Astrocyte (in vitro differentiated cells and primary cell): ENCODE data around the gene PRR15. TPM values are rescaled to one million over a fixed set of nuclear protein-coding genes. Genes with fewer than 3 reads are reported as not detected.

Experiments
- DNase-seq: peaks from one replicate; pipeline ENCODE4 v3.0.0-alpha.2; 2010; ENCODE audit warnings: low read depth
- FAIRE-seq: peaks from 2 replicates; lab custom pipeline; 2011; peaks lifted over from hg19 to GRCh38; lab: Jason Lieb, UNC
- H2AFZ ChIP-seq: 2 replicates; pipeline ENCODE4 v1.6.0; 2012; ENCODE audit warnings: low read depth, low read length, inconsistent platforms
- H3K27ac ChIP-seq: 2 replicates; pipeline ENCODE4 v1.5.1; 2011; ENCODE audit warnings: low read depth, low read length, inconsistent platforms
- H3K27me3 ChIP-seq: 2 replicates; pipeline ENCODE4 v1.6.0; 2011; ENCODE audit warnings: low read length, inconsistent platforms; ENCODE audit not compliant: insufficient read depth
- H3K36me3 ChIP-seq: 2 replicates; pipeline ENCODE4 v1.5.1; 2011; ENCODE audit warnings: low read length, inconsistent platforms; ENCODE audit not compliant: insufficient read depth
- H3K4me1 ChIP-seq: 2 replicates; pipeline ENCODE4 v1.5.1; 2011; ENCODE audit warnings: low read length, inconsistent platforms; ENCODE audit not compliant: insufficient read depth
- H3K4me2 ChIP-seq: 2 replicates; pipeline ENCODE4 v1.6.0; 2012; ENCODE audit warnings: low read length, inconsistent platforms
- H3K4me3 ChIP-seq: 2 replicates; pipeline ENCODE4 v1.5.1; 2011; ENCODE audit warnings: low read depth, mild to moderate bottlenecking, low read length, inconsistent platforms; ENCODE audit not compliant: insufficient read depth
- H3K79me2 ChIP-seq: 2 replicates; pipeline ENCODE4 v1.6.0; 2012; ENCODE audit warnings: mild to moderate bottlenecking, low read length, inconsistent platforms; ENCODE audit not compliant: insufficient read depth
- H3K9ac ChIP-seq: 2 replicates; pipeline ENCODE4 v1.6.0; 2012; ENCODE audit warnings: mild to moderate bottlenecking, low read length, inconsistent platforms
- H3K9me3 ChIP-seq: 2 replicates; pipeline ENCODE4 v1.5.1; 2012; ENCODE audit warnings: low read depth, mild to moderate bottlenecking, low read length, inconsistent platforms; ENCODE audit not compliant: insufficient read depth
- H4K20me1 ChIP-seq: 2 replicates; pipeline ENCODE4 v1.6.0; 2012; ENCODE audit warnings: low read length, inconsistent platforms; ENCODE audit not compliant: insufficient read depth
- H3K27ac Mint-ChIP-seq: one replicate; pipeline ENCODE4 v1.8.0; 2021; ENCODE audit warnings: mild to moderate bottlenecking, mixed read lengths; ENCODE audit not compliant: unreplicated experiment
- H3K27me3 Mint-ChIP-seq: one replicate; pipeline ENCODE4 v1.8.0; 2021; ENCODE audit warnings: low read depth, mixed read lengths; ENCODE audit not compliant: unreplicated experiment
- H3K36me3 Mint-ChIP-seq: one replicate; pipeline ENCODE4 v1.8.0; 2021; ENCODE audit warnings: low read depth, mixed read lengths; ENCODE audit not compliant: unreplicated experiment
- H3K4me1 Mint-ChIP-seq: one replicate; pipeline ENCODE4 v1.8.0; 2021; ENCODE audit warnings: low read depth, mixed read lengths; ENCODE audit not compliant: unreplicated experiment
- H3K4me3 Mint-ChIP-seq: one replicate; pipeline ENCODE4 v1.8.0; 2021; ENCODE audit warnings: mild to moderate bottlenecking, moderate library complexity, mixed read lengths; ENCODE audit not compliant: unreplicated experiment
- H3K9me3 Mint-ChIP-seq: one replicate; pipeline ENCODE4 v1.8.0; 2021; ENCODE audit warnings: mild to moderate bottlenecking, mixed read lengths; ENCODE audit not compliant: unreplicated experiment
- CTCF ChIP-seq: IDR thresholded peaks from 2 replicates; pipeline ENCODE4 v1.5.1; 2011; ENCODE audit warnings: low read depth, mild to moderate bottlenecking, inconsistent platforms, low read length, moderate library complexity; ENCODE audit not compliant: insufficient read depth
- EZH2 ChIP-seq: IDR thresholded peaks from 2 replicates; pipeline ENCODE4 v1.6.1; 2012; ENCODE audit warnings: mild to moderate bottlenecking, low read length, inconsistent platforms; ENCODE audit not compliant: insufficient read depth
- total RNA-seq: library from RNA; stranded (reverse); gene quantifications from 2 replicates; pipeline ENCODE4 v1.2.1, GENCODE V29; 2021

PRR15 gene
- total RNA-seq, 1 donor from 2014 or later, result 11.1 TPM

- Histone ChIP-seq H3K4me1 (no peaks in the 10 kb centered on the region), H3K9ac (no peak overlapping the region), H3K36me3 (no peaks in the 10 kb centered on the region), H3K27me3 (peaks cover 10% of the 10 kb centered on the region), H3K79me2 (no peaks in the 10 kb centered on the region), H3K27ac (no peak overlapping the region), H3K4me2 (no peak overlapping the region), H3K4me3 (no peak overlapping the region), H3K9me3 (no peaks in the 10 kb centered on the region), H2AFZ (no peak overlapping the region), H4K20me1 (no peaks in the 10 kb centered on the region)
- no peak for TF ChIP-seq EZH2
- TF ChIP-seq CTCF, result peak; percentile 5
- Mint-ChIP-seq H3K27ac (no peak overlapping the region), H3K9me3 (no peaks in the 10 kb centered on the region), H3K4me3 (no peak overlapping the region), H3K36me3 (no peaks in the 10 kb centered on the region), H3K27me3 (peaks cover 3% of the 10 kb centered on the region), H3K4me1 (peaks cover 10% of the 10 kb centered on the region)
- DNase-seq (no peak), FAIRE-seq (no peak)
These were observed 7.0 kb upstream of the PRR15 start for GRCh38 chr7:29556405-29557195.

GRCh38 chr7:29557954-29558353 is 5.7 kb upstream of the PRR15 start:
- Histone ChIP-seq H3K36me3 (no peaks in the 10 kb centered on the region), H3K4me2 (no peak overlapping the region), H3K27ac (no peak overlapping the region), H3K9ac (no peak overlapping the region), H2AFZ (no peak overlapping the region), H3K9me3 (no peaks in the 10 kb centered on the region), H3K27me3 (peaks cover 10% of the 10 kb centered on the region), H3K4me3 (no peak overlapping the region), H3K4me1 (no peaks in the 10 kb centered on the region), H3K79me2 (no peaks in the 10 kb centered on the region), H4K20me1 (no peaks in the 10 kb centered on the region)
- Mint-ChIP-seq H3K27me3 (peaks cover 3% of the 10 kb centered on the region), H3K36me3 (no peaks in the 10 kb centered on the region), H3K9me3 (no peaks in the 10 kb centered on the region), H3K4me3 (no peak overlapping the region), H3K27ac (peak overlapping the region; percentile 50), H3K4me1 (peaks cover 10% of the 10 kb centered on the region)
- DNase-seq (no peak), FAIRE-seq (no peak)
- no peak for TF ChIP-seq EZH2
- no peak for TF ChIP-seq CTCF

- no peak overlapping the region for H2AFZ ChIP-seq
- no peak for DNase-seq
- no peak for FAIRE-seq
- H3K27me3 ChIP-seq, result peaks cover 33% of the 10 kb centered on the region
- H3K27ac Mint-ChIP-seq, result no peak overlapping the region
- no peak overlapping the region for H3K4me2 ChIP-seq
- H3K4me1 Mint-ChIP-seq, result peaks cover 10% of the 10 kb centered on the region
- no peaks in the 10 kb centered on the region for H3K36me3 Mint-ChIP-seq
- no peaks in the 10 kb centered on the region for H3K9me3 Mint-ChIP-seq
- peaks cover 3% of the 10 kb centered on the region for H3K27me3 Mint-ChIP-seq
- no peak for TF ChIP-seq EZH2
- no peak overlapping the region for H3K4me3 ChIP-seq
- no peak overlapping the region for H3K27ac ChIP-seq
- no peak overlapping the region for H3K4me3 Mint-ChIP-seq
- H3K9me3 ChIP-seq, result no peaks in the 10 kb centered on the region
- H3K9ac ChIP-seq, result no peak overlapping the region
- no peaks in the 10 kb centered on the region for H3K79me2 ChIP-seq
- H3K4me1 ChIP-seq, result peaks cover 24% of the 10 kb centered on the region
- no peaks in the 10 kb centered on the region for H3K36me3 ChIP-seq
- H4K20me1 ChIP-seq, result no peaks in the 10 kb centered on the region
These were observed 2.4 kb upstream of the PRR15 start for GRCh38 chr7:29561271-29561670.
